A549 (cell line): ENCODE measurements around the gene DZIP3.

Experiments
- BCL3 ChIP-seq: fragments of >200 bp; sonication (Bioruptor Twin); formaldehyde crosslinking; IDR thresholded peaks from 3 replicates; pipeline ENCODE4 v1.6.1; 2016
- CEBPB ChIP-seq, 2 experiments: fragments of >200 bp in 1 of 2; sonication (Bioruptor Twin) in 1 of 2; formaldehyde crosslinking in 1 of 2; IDR thresholded peaks; 2 replicates each; pipeline ENCODE4 v1.6.1; 2012 to 2016
- CHD2 ChIP-seq: fragments of 150-350 bp; IDR thresholded peaks from 2 replicates; pipeline ENCODE4 v1.6.1; 2014; ENCODE audit warnings: low read length; ENCODE audit not compliant: partially characterized antibody
- CTCF ChIP-seq: fragments of >200 bp; sonication (Bioruptor Twin); formaldehyde crosslinking; IDR thresholded peaks from 3 replicates; pipeline ENCODE4 v1.5.1; 2016
- EHMT2 ChIP-seq: fragments of 200-600 bp; sonication (generic); IDR thresholded peaks from 2 replicates; pipeline ENCODE4 v1.6.1; 2016; ENCODE audit warnings: antibody characterized with exemption, low read depth, mild to moderate bottlenecking, moderate library complexity
- EP300 ChIP-seq, 2 experiments: fragments of >200 bp; sonication (Bioruptor Twin); formaldehyde crosslinking; IDR thresholded peaks; 2 replicates in 1 of 2; 3 replicates in 1 of 2; pipeline ENCODE4 v1.6.1; 2016 to 2017
- KDM1A ChIP-seq: fragments of 200-600 bp; sonication (generic); IDR thresholded peaks from 2 replicates; pipeline ENCODE4 v1.6.1; 2016; ENCODE audit warnings: low read depth, mild to moderate bottlenecking
- MAX ChIP-seq: IDR thresholded peaks from 2 replicates; pipeline ENCODE4 v1.6.1; 2012
- NFE2L2 ChIP-seq: fragments of 150-350 bp; conservative IDR thresholded peaks from 2 replicates; pipeline ENCODE4 v1.6.1; 2014; ENCODE audit warnings: low read length
- POLR2A ChIP-seq: IDR thresholded peaks from 2 replicates; pipeline ENCODE4 v1.6.1; 2012; ENCODE audit warnings: mild to moderate bottlenecking, low read length
- POLR2AphosphoS2 ChIP-seq: conservative IDR thresholded peaks from 2 replicates; pipeline ENCODE4 v1.6.1; 2012; ENCODE audit warnings: low read length, improper control_type of control experiment, inconsistent platforms
- USF2 ChIP-seq: fragments of 450-650 bp; IDR thresholded peaks from 2 replicates; pipeline ENCODE4 v1.6.1; 2014; ENCODE audit warnings: antibody characterized with exemption
- ZSCAN20 ChIP-seq: fragments of 250-450 bp; sonication (Bioruptor Pico); IDR thresholded peaks from 2 replicates; pipeline ENCODE4 v1.8.0; 2022; ENCODE audit warnings: mild to moderate bottlenecking, moderate library complexity

GRCh38 chr3:108736821-108737220, 147.3 kb downstream of the DZIP3 start:
- TF ChIP-seq CEBPB (IDR thresholded peaks at IDR 0.05), result no peak
- TF ChIP-seq CHD2, result no peak
- no peak for TF ChIP-seq CTCF
- TF ChIP-seq USF2, result no peak
- no peak for TF ChIP-seq KDM1A
- no peak for TF ChIP-seq POLR2AphosphoS2
- TF ChIP-seq ZSCAN20 (CRISPR knock-in tag), result no peak
- TF ChIP-seq POLR2A, result no peak
- no peak for TF ChIP-seq BCL3
- TF ChIP-seq MAX, result no peak
- no peak for TF ChIP-seq EHMT2
- TF ChIP-seq NFE2L2, result no peak
- TF ChIP-seq EP300 (IDR thresholded peaks at IDR 0.05), result no peak
